Measurements from ENCODE around the gene MACROD2. TPM values are rescaled to one million over a fixed set of nuclear protein-coding genes. Genes with fewer than 3 reads are reported as not detected.
A peak's percentile ranks its signal among the peaks of the same experiment; 100 is the strongest.

The MACROD2 gene
- total RNA-seq, 4 donors from 2014 or later: 1.8 to 4.8 (median 2.9) TPM

DNA sequence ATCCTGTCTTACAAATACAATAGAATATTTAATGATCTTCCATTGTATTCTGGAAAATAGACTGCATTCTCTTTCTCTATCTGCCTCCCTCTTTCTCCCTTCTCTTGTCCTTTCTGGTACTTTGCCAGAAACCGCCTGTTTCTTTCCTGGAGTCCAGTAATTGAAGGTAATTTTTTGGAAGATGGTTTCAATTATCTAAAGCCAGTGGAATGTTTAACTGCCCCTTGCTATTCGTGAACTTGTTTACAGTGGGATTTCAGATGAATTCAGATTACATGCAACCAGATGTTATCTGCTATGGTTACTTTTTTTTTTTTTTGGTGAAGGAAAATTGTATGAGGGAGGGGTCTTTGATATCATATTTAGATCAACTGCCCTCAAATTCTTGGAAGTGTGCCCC lies 997.6 kb downstream of the MACROD2 start:
- no peak for DNase-seq
- H3K9me3 ChIP-seq: no peaks in the 10 kb centered on the region
- no peaks in the 10 kb centered on the region for H3K27me3 ChIP-seq
- no peak overlapping the region for H3K4me3 ChIP-seq
- WGBS, 2 donors: 35 to 49% methylated on average over 2 of the region's 2 CpGs
- no peak overlapping the region for H3K27ac ChIP-seq
- H3K4me1 ChIP-seq: no peaks in the 10 kb centered on the region
- intact Hi-C loops (cut with DNase I): no loop called here
- TF ChIP-seq, protein P1, sequence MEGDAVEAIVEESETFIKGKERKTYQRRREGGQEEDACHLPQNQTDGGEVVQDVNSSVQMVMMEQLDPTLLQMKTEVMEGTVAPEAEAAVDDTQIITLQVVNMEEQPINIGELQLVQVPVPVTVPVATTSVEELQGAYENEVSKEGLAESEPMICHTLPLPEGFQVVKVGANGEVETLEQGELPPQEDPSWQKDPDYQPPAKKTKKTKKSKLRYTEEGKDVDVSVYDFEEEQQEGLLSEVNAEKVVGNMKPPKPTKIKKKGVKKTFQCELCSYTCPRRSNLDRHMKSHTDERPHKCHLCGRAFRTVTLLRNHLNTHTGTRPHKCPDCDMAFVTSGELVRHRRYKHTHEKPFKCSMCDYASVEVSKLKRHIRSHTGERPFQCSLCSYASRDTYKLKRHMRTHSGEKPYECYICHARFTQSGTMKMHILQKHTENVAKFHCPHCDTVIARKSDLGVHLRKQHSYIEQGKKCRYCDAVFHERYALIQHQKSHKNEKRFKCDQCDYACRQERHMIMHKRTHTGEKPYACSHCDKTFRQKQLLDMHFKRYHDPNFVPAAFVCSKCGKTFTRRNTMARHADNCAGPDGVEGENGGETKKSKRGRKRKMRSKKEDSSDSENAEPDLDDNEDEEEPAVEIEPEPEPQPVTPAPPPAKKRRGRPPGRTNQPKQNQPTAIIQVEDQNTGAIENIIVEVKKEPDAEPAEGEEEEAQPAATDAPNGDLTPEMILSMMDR (IDR thresholded peaks at IDR 0.05): no peak
- TF ChIP-seq POLR2A (IDR thresholded peaks at IDR 0.05): no peak
- no peaks in the 10 kb centered on the region for H3K36me3 ChIP-seq

DNA sequence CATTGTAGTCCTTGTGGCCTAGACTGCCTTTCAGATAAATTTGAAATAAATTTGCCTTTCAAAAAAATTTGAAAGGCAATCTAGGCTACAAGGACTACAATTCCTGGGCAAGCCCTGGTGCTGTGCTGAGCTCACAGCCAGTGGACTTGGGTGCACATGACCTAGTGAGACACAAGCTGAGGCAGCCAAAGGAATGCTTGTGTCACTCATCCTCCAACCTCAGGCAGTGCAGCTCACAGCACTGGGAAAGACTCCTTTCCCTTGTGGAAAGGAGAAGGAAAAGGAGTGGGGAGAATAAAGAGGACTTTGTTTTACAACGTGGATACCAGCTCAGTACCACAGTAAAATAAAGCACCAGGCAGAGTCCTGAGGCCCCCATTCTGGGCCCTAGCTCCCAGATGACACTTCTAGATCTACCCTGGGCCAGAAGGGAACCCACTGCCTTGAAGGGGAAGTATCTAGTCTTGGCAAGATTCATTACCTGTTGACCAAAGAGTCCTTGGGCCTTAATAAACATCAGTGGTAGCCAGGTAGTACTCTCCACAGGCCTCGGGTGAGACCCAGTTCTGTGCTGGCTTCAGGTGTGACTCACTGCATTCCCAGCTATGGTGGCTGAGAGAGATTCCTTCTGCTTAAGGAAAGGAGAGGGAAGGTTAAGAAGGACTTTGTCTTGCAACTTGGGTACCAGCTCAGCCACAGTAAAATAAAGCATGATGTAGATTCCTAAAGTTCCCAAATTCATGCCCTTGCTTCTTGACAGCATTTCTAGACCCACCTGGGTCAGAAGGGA lies 1001.8 kb downstream of the MACROD2 start:
- peaks cover 0 to 6% (median 0%) of the 10 kb centered on the region in 3 donors for H3K9me3 ChIP-seq
- H3K4me3 ChIP-seq: no peak overlapping the region
- no peaks in the 10 kb centered on the region for H3K4me1 ChIP-seq
- no peak overlapping the region for H3K27ac ChIP-seq
- no peaks in the 10 kb centered on the region for H3K27me3 ChIP-seq
- TF ChIP-seq, protein P1 (IDR thresholded peaks at IDR 0.05): no peak
- no peak for TF ChIP-seq POLR2A (IDR thresholded peaks at IDR 0.05)
- no peak for DNase-seq
- intact Hi-C loops (cut with DNase I): no loop called here
- WGBS, 2 donors: 81 to 82% methylated on average over 2 of the region's 2 CpGs
- no peaks in the 10 kb centered on the region for H3K36me3 ChIP-seq

DNA sequence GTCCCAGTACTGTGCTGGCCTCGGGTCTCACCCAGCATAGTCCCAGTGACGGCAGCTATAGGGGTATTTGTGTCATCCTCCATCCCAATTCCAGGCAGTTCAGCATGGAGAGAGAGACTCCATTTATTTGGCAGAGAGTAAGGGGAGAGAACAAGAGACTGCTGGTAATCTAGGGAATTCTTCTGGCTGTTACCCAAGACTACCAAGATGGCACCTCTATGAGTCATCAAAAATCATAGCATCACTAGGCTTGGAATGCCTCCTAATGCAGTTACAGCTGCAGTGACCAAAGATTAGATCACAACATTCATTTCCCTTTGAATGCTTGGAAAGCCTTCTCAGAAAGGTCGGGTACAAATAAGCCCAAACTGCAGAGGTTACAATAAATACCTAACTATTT lies 1002.5 kb downstream of the MACROD2 start:
- no peaks in the 10 kb centered on the region for H3K4me1 ChIP-seq
- no peak for DNase-seq
- 54 to 90% methylated on average over 2 to 3 of the region's 3 CpGs for WGBS, 2 donors
- H3K36me3 ChIP-seq: no peaks in the 10 kb centered on the region
- intact Hi-C loops (cut with DNase I): no loop called here
- peaks cover 0 to 6% (median 0%) of the 10 kb centered on the region in 3 donors for H3K9me3 ChIP-seq
- no peak for TF ChIP-seq POLR2A (IDR thresholded peaks at IDR 0.05)
- TF ChIP-seq, protein P1 (IDR thresholded peaks at IDR 0.05): no peak
- no peak overlapping the region for H3K27ac ChIP-seq
- no peaks in the 10 kb centered on the region for H3K27me3 ChIP-seq
- no peak overlapping the region for H3K4me3 ChIP-seq

DNA sequence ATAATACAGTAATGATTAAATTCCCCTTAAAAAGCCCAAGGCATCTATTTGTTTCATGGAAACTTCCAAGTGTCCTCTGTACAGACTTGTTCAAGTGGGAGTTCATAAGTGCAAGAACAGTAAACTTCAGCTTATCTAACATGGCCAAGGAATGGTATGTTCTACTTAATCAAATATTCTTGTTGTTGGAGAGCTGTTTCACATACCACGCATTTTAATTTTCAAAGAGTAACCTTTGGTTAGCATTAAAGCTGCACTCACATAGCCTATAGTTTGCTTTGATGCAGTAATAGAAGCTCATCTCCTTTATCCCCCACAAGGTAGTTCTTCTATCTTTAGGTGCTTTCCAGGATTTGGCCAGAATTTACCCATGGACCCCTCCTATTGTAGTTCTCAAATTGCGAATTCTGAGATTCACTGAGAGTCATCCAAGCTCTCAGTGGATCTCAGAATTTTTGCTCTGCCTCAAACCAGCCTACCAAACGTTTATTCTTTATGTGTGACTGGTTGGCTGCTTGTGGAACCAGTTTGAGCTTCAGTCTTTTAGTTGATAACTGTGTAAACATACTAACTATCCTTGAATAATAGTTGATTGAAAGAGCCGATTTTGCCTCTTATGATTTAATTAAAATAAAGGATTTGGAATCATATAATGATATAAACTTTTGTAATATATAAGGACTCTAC lies 1010.1 kb downstream of the MACROD2 start:
- H3K4me3 ChIP-seq: no peak overlapping the region
- no peaks in the 10 kb centered on the region for H3K4me1 ChIP-seq
- TF ChIP-seq POLR2A (IDR thresholded peaks at IDR 0.05): no peak
- TF ChIP-seq, protein P1 (IDR thresholded peaks at IDR 0.05): no peak
- intact Hi-C loops (cut with DNase I): no loop called here
- no peaks in the 10 kb centered on the region for H3K9me3 ChIP-seq
- no peak for DNase-seq
- no peaks in the 10 kb centered on the region for H3K36me3 ChIP-seq
- peak overlapping the region in 3 of 4 donors; percentile 34 to 43 (median 34) for H3K27ac ChIP-seq
- WGBS, 2 donors: 37 to 45% methylated on average over 4 of the region's 4 CpGs
- H3K27me3 ChIP-seq: no peaks in the 10 kb centered on the region

DNA sequence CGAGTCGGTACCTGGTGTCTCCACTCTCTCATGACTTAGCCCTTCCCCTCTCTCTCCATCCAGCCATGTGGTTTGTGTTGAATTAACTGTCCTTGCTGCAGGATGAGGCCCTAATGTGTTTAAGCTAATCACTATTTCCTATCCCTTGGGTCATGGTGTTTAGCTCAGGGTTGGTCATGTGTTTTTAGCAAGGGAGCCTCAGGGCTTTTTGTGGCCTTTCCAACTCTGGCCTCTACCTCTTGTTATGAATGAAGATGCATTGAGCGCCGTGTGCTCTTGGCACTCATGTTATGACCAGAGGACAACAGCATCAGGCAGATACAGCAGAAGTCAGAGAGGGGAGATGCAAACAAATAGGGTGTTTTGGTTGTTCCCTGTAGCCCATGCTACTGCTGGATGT lies 1016.3 kb downstream of the MACROD2 start:
- intact Hi-C loops (cut with DNase I): no loop called here
- H3K4me1 ChIP-seq: no peaks in the 10 kb centered on the region

More for the DNA sequence above, 1016.3 kb downstream of the MACROD2 start:
- no peak overlapping the region for H3K27ac ChIP-seq
- TF ChIP-seq POLR2A (IDR thresholded peaks at IDR 0.05): no peak
- TF ChIP-seq, protein P1 (IDR thresholded peaks at IDR 0.05): no peak
- no peaks in the 10 kb centered on the region for H3K9me3 ChIP-seq
- no peaks in the 10 kb centered on the region for H3K36me3 ChIP-seq
- no peak overlapping the region for H3K4me3 ChIP-seq
- WGBS, 2 donors: 71 to 83% methylated on average over 2 to 4 of the region's 4 CpGs
- H3K27me3 ChIP-seq: no peaks in the 10 kb centered on the region
- no peak for DNase-seq
